Measurements from ENCODE around the gene UBE4B. TPM values are rescaled to one million over a fixed set of nuclear protein-coding genes. Genes with fewer than 3 reads are reported as not detected.

UBE4B gene
- total and polyA plus RNA-seq, 9 of the 15 experiments (the other 6 are each of a cell fraction or from before 2014, with no cell fraction given) = 11.7 to 73.7 (median 40.1) TPM

GRCh38 chr1:10211805-10212410, 179.2 kb downstream of the UBE4B start (continued):
- TF ChIP-seq ZNF518B (CRISPR knock-in tag; IDR thresholded peaks at IDR 0.05) = no peak

- Histone ChIP-seq H3K9ac (ENCODE audit: insufficient read depth in 1 of 2, low read depth in 2 of 2, low read length in 2 of 2) (no peak overlapping the region), H3K4me2 (ENCODE audit: insufficient read depth, low read length) (peak overlapping the region; percentile 99), H3K9me1 (ENCODE audit: control insufficient read depth, insufficient read depth, low read length) (no peaks in the 10 kb centered on the region), H3K36me3 (ENCODE audit: control insufficient read depth, insufficient read depth, low read length) (no peaks in the 10 kb centered on the region), H3K9me3 (replicated peaks; ENCODE audit: control insufficient read depth, insufficient read depth, low read depth, low read length) (no peaks in the 10 kb centered on the region), H3K27me3 (ENCODE audit: control insufficient read depth in 2 of 2, insufficient read depth in 2 of 2, low read length in 2 of 2) (peaks cover 0 to 8% of the 10 kb centered on the region in 2 experiments; a peak in 1 of 5 replicates), H4K20me1 (replicated peaks; ENCODE audit: control insufficient read depth, insufficient read depth, low read length) (no peaks in the 10 kb centered on the region; the same call in 1 of the 2 replicates), H3K27ac (ENCODE audit: extremely low read depth, low read depth, low read length) (no peak overlapping the region), H3K79me2 (ENCODE audit: control insufficient read depth, insufficient read depth, low read length) (peaks cover 34% of the 10 kb centered on the region), H2AFZ (ENCODE audit: low read depth, low read length) (no peak overlapping the region), H3K4me1 (replicated peaks in 1 of 2; ENCODE audit: control insufficient read depth in 2 of 2, insufficient read depth in 2 of 2, low read length in 2 of 2) (peaks cover 17 to 23% of the 10 kb centered on the region in 2 experiments), H3K4me3 (no peak overlapping the region)
- ChIA-PET POLR2A (interaction anchor here (0.6 to 3.1 kb wide), 8 partner anchors 8 to 1248 kb away, joined by 3 to 19 read pairs (median 3); no protein-coding TSS in a partner anchor), CTCF (ENCODE audit: low intra/inter-chr PET ratio) (no interaction called here)
- 93% methylated on average over 1 of the region's 1 CpG for WGBS (ENCODE audit: insufficient coverage, low coverage, missing lambda C conversion rate)
- intact Hi-C loops (cut with micrococcal nuclease) = loop anchor here (5.0 kb wide), 2 partner anchors 110 to 215 kb away; no protein-coding TSS in a partner anchor
- in situ Hi-C loops (cut with MboI) = no loop called here
- no peak for FAIRE-seq
- no peak for DNase-seq (ENCODE audit: extremely low read depth in 1 of 4, low spot score in 3 of 4)
- no TSS peak for BruUV-seq (replicated peaks)
- no peak for ATAC-seq
- TF ChIP-seq HSF4 (CRISPR knock-in tag; IDR thresholded peaks at IDR 0.05; ENCODE audit: borderline replicate concordance) = no peak
- no peak for TF ChIP-seq SREBF1 (IDR thresholded peaks at IDR 0.05; ENCODE audit: borderline replicate concordance, low read depth, low read length)
- TF ChIP-seq ZNF512 (tag; IDR thresholded peaks at IDR 0.05) = no peak
- TF ChIP-seq ZZZ3 (IDR thresholded peaks at IDR 0.05) = no peak
- no peak for TF ChIP-seq GATAD2A (IDR thresholded peaks at IDR 0.05)
- no peak for TF ChIP-seq MAZ (CRISPR knock-in tag; conservative IDR thresholded peaks at IDR 0.05 in 1 of 2, IDR thresholded peaks at IDR 0.05 in 1 of 2)
- TF ChIP-seq ZNF146 (CRISPR knock-in tag; IDR thresholded peaks at IDR 0.05; ENCODE audit: unreplicated experiment) = no peak
These were observed 179.7 kb downstream of the UBE4B start for GRCh38 chr1:10212476-10212875.

Data from K562 (cell line).